ENCODE results near the gene SPATA1. TPM values are rescaled to one million over a fixed set of nuclear protein-coding genes. Genes with fewer than 3 reads are reported as not detected.

The SPATA1 gene
- polyA plus RNA-seq, 3 donors: 0.40 to 1.9 (median 0.43) TPM

GRCh38 chr1:84597011-84597410, 90.8 kb downstream of the SPATA1 start:
- no CpG with 5 or more reads among the region's 1 CpG for WGBS (ENCODE audit: insufficient coverage)

GRCh38 chr1:84598418-84598817, 92.2 kb downstream of the SPATA1 start:
- Mint-ChIP-seq H3K9me3 (peaks cover 5 to 26% (median 10%) of the 10 kb centered on the region in 7 donors), H3K4me3 (no peak overlapping the region), H3K27me3 (ENCODE audit: low read depth in 3 of 3) (peaks cover 0 to 1% (median 0%) of the 10 kb centered on the region in 3 donors), H3K36me3 (no peaks in the 10 kb centered on the region), H3K27ac (no peak overlapping the region), H3K4me1 (no peaks in the 10 kb centered on the region)
- Histone ChIP-seq H3K4me1 (ENCODE audit: control insufficient read depth in 1 of 2, insufficient read depth in 2 of 2, low read length in 2 of 2) (no peaks in the 10 kb centered on the region), H3K9ac (ENCODE audit: insufficient read depth, low read length, poor library complexity, severe bottlenecking) (no peak overlapping the region), H3K9me3 (replicated peaks in 1 of 2; ENCODE audit: control insufficient read depth in 1 of 2, insufficient read depth in 1 of 2, low read length in 2 of 2) (peaks cover 0 to 8% of the 10 kb centered on the region in 2 donors), H3K4me2 (replicated peaks; ENCODE audit: extremely low read depth, low read length, poor library complexity, severe bottlenecking) (no peak overlapping the region), H2AFZ (ENCODE audit: insufficient read depth, low read depth, low read length, poor library complexity, severe bottlenecking) (no peak overlapping the region), H3K27me3 (ENCODE audit: control insufficient read depth in 2 of 2, insufficient read depth in 2 of 2, low read length in 2 of 2) (peaks cover 0 to 2% of the 10 kb centered on the region in 2 donors), H3K4me3 (replicated peaks in 1 of 3; ENCODE audit: low read depth in 2 of 3, low read length in 3 of 3) (no peak overlapping the region), H3K27ac (ENCODE audit: low read depth in 1 of 2, low read length in 2 of 2) (no peak overlapping the region), H3K79me2 (ENCODE audit: insufficient read depth, low read length) (no peaks in the 10 kb centered on the region), H3K36me3 (replicated peaks in 1 of 2; ENCODE audit: control insufficient read depth in 1 of 2, insufficient read depth in 2 of 2, low read length in 2 of 2) (no peaks in the 10 kb centered on the region), H4K20me1 (ENCODE audit: insufficient read depth, low read length) (no peaks in the 10 kb centered on the region)
- intact Hi-C loops (cut with micrococcal nuclease): no loop called here
- no peak for DNase-seq
- no CpG with 5 or more reads among the region's 3 CpGs for WGBS (ENCODE audit: insufficient coverage)
- no peak for TF ChIP-seq CTCF (IDR thresholded peaks at IDR 0.05)

More at GRCh38 chr1:84597011-84597410, 90.8 kb downstream of the SPATA1 start:
- Mint-ChIP-seq H3K27ac (no peak overlapping the region), H3K4me1 (no peaks in the 10 kb centered on the region), H3K9me3 (peaks cover 2 to 21% (median 9%) of the 10 kb centered on the region in 7 donors), H3K4me3 (no peak overlapping the region), H3K36me3 (no peaks in the 10 kb centered on the region), H3K27me3 (ENCODE audit: low read depth in 3 of 3) (peaks cover 0 to 1% (median 0%) of the 10 kb centered on the region in 3 donors)
- intact Hi-C loops (cut with micrococcal nuclease): no loop called here
- Histone ChIP-seq H3K4me1 (ENCODE audit: control insufficient read depth in 1 of 2, insufficient read depth in 2 of 2, low read length in 2 of 2) (no peaks in the 10 kb centered on the region), H2AFZ (ENCODE audit: insufficient read depth, low read depth, low read length, poor library complexity, severe bottlenecking) (no peak overlapping the region), H3K9me3 (replicated peaks in 1 of 2; ENCODE audit: control insufficient read depth in 1 of 2, insufficient read depth in 1 of 2, low read length in 2 of 2) (peaks cover 0 to 8% of the 10 kb centered on the region in 2 donors), H3K4me2 (replicated peaks; ENCODE audit: extremely low read depth, low read length, poor library complexity, severe bottlenecking) (no peak overlapping the region), H3K27ac (ENCODE audit: low read depth in 1 of 2, low read length in 2 of 2) (no peak overlapping the region), H3K79me2 (ENCODE audit: insufficient read depth, low read length) (no peaks in the 10 kb centered on the region), H4K20me1 (ENCODE audit: insufficient read depth, low read length) (no peaks in the 10 kb centered on the region), H3K9ac (ENCODE audit: insufficient read depth, low read length, poor library complexity, severe bottlenecking) (no peak overlapping the region), H3K36me3 (replicated peaks in 1 of 2; ENCODE audit: control insufficient read depth in 1 of 2, insufficient read depth in 2 of 2, low read length in 2 of 2) (no peaks in the 10 kb centered on the region), H3K27me3 (ENCODE audit: control insufficient read depth in 2 of 2, insufficient read depth in 2 of 2, low read length in 2 of 2) (peaks cover 0 to 2% of the 10 kb centered on the region in 2 donors), H3K4me3 (replicated peaks in 1 of 3; ENCODE audit: low read depth in 2 of 3, low read length in 3 of 3) (no peak overlapping the region)
- DNase-seq: no peak
- no peak for TF ChIP-seq CTCF (IDR thresholded peaks at IDR 0.05)
